HepG2 (cell line): ENCODE data around the gene C11orf42. TPM values are rescaled to one million over a fixed set of nuclear protein-coding genes. Genes with fewer than 3 reads are reported as not detected.

Source experiments
- FIP1L1 ChIP-seq: fragments of 200-400 bp; formaldehyde crosslinking; IDR thresholded peaks from 2 replicates; pipeline ENCODE4 v1.6.1; 2018; ENCODE audit warnings: low read depth, mild to moderate bottlenecking, low read length, moderate library complexity, borderline replicate concordance; ENCODE audit not compliant: insufficient read depth
- HCFC1 ChIP-seq: fragments of 150-350 bp; IDR thresholded peaks from 2 replicates; pipeline ENCODE4 v1.6.1; 2014; ENCODE audit warnings: low read depth, low read length
- MXD4 ChIP-seq: IDR thresholded peaks from 2 replicates; pipeline ENCODE4 v1.6.1; 2016; ENCODE audit warnings: mild to moderate bottlenecking, missing biosample characterization, missing genetic modification reagents
- MYC ChIP-seq: sonication (generic); formaldehyde crosslinking; IDR thresholded peaks from 2 replicates; pipeline ENCODE4 v1.9.0; 2021; ENCODE audit warnings: missing genetic modification reagents, borderline replicate concordance
- NFIB ChIP-seq: sonication (generic); formaldehyde crosslinking; IDR thresholded peaks from 2 replicates; pipeline ENCODE4 v1.9.0; 2021; ENCODE audit warnings: missing genetic modification reagents, mild to moderate bottlenecking, borderline replicate concordance
- NKX3-1 ChIP-seq: sonication (generic); formaldehyde crosslinking; IDR thresholded peaks from 2 replicates; pipeline ENCODE4 v1.5.0; 2020; ENCODE audit warnings: missing genetic modification reagents
- RXRA ChIP-seq: sonication (generic); formaldehyde crosslinking; IDR thresholded peaks from 2 replicates; pipeline ENCODE4 v1.5.1; 2020; ENCODE audit warnings: missing genetic modification reagents
- U2AF2 ChIP-seq: fragments of 200-400 bp; formaldehyde crosslinking; IDR thresholded peaks from 2 replicates; pipeline ENCODE4 v1.6.1; 2017; ENCODE audit warnings: low read depth, mild to moderate bottlenecking, low read length
- ZFP37 ChIP-seq: sonication (generic); formaldehyde crosslinking; IDR thresholded peaks from 2 replicates; pipeline ENCODE4 v1.4.0; 2020; ENCODE audit warnings: missing genetic modification reagents, borderline replicate concordance
- ZNF44 ChIP-seq: sonication (generic); formaldehyde crosslinking; IDR thresholded peaks from 2 replicates; pipeline ENCODE4 v1.5.1; 2020; ENCODE audit warnings: mild to moderate bottlenecking, missing genetic modification reagents
- ZNF451 ChIP-seq: sonication (generic); formaldehyde crosslinking; IDR thresholded peaks from 2 replicates; pipeline ENCODE4 v1.5.0; 2020; ENCODE audit warnings: mild to moderate bottlenecking, missing genetic modification reagents
- ZSCAN30 ChIP-seq: sonication (generic); formaldehyde crosslinking; IDR thresholded peaks from 2 replicates; pipeline ENCODE4 v1.5.0; 2020; ENCODE audit warnings: mild to moderate bottlenecking, missing genetic modification reagents
- polyA plus RNA-seq, 8 experiments: library from polyadenylated mRNA; depleted of rRNA in 3 of 8; stranded (reverse) in 7 of 8; unstranded in 1 of 8; fragments of >200 nt; fragmentation: Illumina TruSeq in 4 of 8; extraction: Trizol in 4 of 8; gene quantifications; 2 replicates each; pipeline versions ENCODE4 v1.2.1 to v1.2.3, GENCODE V29; 2011 to 2016; ENCODE audit warnings: low read depth in 4 of 8, missing spikeins in 1 of 8, mixed read lengths in 1 of 8; ENCODE audit not compliant: insufficient read depth in 1 of 8
- total RNA-seq, 5 experiments: library from RNA; depleted of rRNA; stranded (reverse); fragments of >200 nt; fragmentation: Illumina TruSeq; extraction: Trizol; gene quantifications; 2 replicates each; pipeline ENCODE4 v1.2.3, GENCODE V29; 2016; ENCODE audit warnings: low read depth in 1 of 5
- TF ChIP-seq, protein P1 (sequence below): sonication (generic); formaldehyde crosslinking; IDR thresholded peaks from 2 replicates; pipeline ENCODE4; 2020; ENCODE audit warnings: missing genetic modification reagents, mild to moderate bottlenecking, borderline replicate concordance
- TF ChIP-seq, protein P2 (sequence below): sonication (generic); formaldehyde crosslinking; IDR thresholded peaks from 2 replicates; pipeline ENCODE4 v1.4.0; 2020; ENCODE audit warnings: mild to moderate bottlenecking, missing genetic modification reagents
- TF ChIP-seq, protein P3 (sequence below): sonication (generic); formaldehyde crosslinking; IDR thresholded peaks from 2 replicates; pipeline ENCODE4 v1.8.0; 2023; ENCODE audit warnings: mild to moderate bottlenecking, missing genetic modification reagents
- TF ChIP-seq, protein P4 (sequence below): sonication (generic); formaldehyde crosslinking; IDR thresholded peaks from 2 replicates; pipeline ENCODE4 v1.4.0; 2020; ENCODE audit warnings: missing genetic modification reagents, borderline replicate concordance
- TF ChIP-seq, protein P5 (sequence below): sonication (generic); formaldehyde crosslinking; IDR thresholded peaks from 2 replicates; pipeline ENCODE4 v1.4.0; 2020; ENCODE audit warnings: missing genetic modification reagents
- TF ChIP-seq, protein P6 (sequence below): sonication (generic); formaldehyde crosslinking; IDR thresholded peaks from 2 replicates; pipeline ENCODE4 v1.4.0; 2020; ENCODE audit warnings: mild to moderate bottlenecking, missing genetic modification reagents

Gene C11orf42
- total and polyA plus RNA-seq, 2 of the 13 experiments (the other 11 are each of a cell fraction or from before 2014, with no cell fraction given) = not detected

DNA sequence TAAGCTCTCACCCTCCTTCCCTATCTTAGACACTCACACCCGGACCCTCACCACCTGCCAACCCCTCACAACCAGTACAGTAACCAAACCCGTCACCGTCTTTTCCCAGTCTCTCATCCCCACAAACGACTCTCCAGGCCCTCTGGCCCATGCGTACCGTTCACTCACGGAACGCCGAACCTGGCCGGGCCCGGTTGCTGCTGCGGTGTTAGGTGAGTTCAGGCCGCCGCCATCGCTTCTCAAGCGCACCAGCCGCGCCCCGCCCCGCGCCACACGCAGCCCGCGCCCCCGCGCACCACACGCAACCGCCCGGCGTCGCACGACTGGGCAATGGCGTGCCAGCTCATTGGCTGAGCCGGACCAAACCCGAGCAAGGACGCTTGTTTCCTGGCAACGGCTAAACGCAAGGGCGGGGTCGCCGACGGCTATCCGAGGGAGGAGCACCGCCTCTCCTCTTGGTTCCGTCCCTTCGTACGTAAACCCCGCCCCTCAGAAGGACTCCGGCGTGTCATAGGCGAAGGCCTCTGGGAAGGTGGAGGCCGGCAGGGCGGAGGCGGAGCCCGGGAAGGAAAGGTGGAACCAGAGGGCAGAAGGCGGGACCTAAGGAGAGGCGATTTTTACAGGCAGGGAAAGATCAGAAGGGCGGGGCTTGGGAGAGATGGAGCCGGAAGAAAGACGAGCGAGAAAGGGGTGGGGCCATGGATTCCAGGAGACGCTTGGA is 29.2 kb downstream of the C11orf42 start, which contains the start of gene FHIP1B (continued):
- TF ChIP-seq, protein P1, sequence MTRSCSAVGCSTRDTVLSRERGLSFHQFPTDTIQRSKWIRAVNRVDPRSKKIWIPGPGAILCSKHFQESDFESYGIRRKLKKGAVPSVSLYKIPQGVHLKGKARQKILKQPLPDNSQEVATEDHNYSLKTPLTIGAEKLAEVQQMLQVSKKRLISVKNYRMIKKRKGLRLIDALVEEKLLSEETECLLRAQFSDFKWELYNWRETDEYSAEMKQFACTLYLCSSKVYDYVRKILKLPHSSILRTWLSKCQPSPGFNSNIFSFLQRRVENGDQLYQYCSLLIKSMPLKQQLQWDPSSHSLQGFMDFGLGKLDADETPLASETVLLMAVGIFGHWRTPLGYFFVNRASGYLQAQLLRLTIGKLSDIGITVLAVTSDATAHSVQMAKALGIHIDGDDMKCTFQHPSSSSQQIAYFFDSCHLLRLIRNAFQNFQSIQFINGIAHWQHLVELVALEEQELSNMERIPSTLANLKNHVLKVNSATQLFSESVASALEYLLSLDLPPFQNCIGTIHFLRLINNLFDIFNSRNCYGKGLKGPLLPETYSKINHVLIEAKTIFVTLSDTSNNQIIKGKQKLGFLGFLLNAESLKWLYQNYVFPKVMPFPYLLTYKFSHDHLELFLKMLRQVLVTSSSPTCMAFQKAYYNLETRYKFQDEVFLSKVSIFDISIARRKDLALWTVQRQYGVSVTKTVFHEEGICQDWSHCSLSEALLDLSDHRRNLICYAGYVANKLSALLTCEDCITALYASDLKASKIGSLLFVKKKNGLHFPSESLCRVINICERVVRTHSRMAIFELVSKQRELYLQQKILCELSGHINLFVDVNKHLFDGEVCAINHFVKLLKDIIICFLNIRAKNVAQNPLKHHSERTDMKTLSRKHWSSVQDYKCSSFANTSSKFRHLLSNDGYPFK = no peak
- TF ChIP-seq, protein P2, sequence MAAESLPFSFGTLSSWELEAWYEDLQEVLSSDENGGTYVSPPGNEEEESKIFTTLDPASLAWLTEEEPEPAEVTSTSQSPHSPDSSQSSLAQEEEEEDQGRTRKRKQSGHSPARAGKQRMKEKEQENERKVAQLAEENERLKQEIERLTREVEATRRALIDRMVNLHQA = no peak
- TF ChIP-seq NFIB = no peak
- no peak for TF ChIP-seq ZNF451 (CRISPR knock-in tag)
- TF ChIP-seq, protein P3, sequence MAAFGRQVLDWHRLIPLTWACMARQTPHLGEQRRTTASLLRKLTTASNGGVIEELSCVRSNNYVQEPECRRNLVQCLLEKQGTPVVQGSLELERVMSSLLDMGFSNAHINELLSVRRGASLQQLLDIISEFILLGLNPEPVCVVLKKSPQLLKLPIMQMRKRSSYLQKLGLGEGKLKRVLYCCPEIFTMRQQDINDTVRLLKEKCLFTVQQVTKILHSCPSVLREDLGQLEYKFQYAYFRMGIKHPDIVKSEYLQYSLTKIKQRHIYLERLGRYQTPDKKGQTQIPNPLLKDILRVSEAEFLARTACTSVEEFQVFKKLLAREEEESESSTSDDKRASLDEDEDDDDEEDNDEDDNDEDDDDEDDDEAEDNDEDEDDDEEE (CRISPR knock-in tag) = no peak
- no peak for TF ChIP-seq FIP1L1
- TF ChIP-seq MYC (CRISPR knock-in tag) = peak; percentile 66; the same call in 1 of the 2 replicates
- no peak for TF ChIP-seq RXRA (CRISPR knock-in tag)
- TF ChIP-seq U2AF2 = no peak
- TF ChIP-seq ZNF44 (CRISPR knock-in tag) = no peak
- 0 out of 2 replicates have a peak, but pooled peaks have one; percentile 24 for TF ChIP-seq HCFC1
- TF ChIP-seq, protein P4, sequence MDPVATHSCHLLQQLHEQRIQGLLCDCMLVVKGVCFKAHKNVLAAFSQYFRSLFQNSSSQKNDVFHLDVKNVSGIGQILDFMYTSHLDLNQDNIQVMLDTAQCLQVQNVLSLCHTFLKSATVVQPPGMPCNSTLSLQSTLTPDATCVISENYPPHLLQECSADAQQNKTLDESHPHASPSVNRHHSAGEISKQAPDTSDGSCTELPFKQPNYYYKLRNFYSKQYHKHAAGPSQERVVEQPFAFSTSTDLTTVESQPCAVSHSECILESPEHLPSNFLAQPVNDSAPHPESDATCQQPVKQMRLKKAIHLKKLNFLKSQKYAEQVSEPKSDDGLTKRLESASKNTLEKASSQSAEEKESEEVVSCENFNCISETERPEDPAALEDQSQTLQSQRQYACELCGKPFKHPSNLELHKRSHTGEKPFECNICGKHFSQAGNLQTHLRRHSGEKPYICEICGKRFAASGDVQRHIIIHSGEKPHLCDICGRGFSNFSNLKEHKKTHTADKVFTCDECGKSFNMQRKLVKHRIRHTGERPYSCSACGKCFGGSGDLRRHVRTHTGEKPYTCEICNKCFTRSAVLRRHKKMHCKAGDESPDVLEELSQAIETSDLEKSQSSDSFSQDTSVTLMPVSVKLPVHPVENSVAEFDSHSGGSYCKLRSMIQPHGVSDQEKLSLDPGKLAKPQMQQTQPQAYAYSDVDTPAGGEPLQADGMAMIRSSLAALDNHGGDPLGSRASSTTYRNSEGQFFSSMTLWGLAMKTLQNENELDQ (CRISPR knock-in tag) = no peak
- TF ChIP-seq, protein P5, sequence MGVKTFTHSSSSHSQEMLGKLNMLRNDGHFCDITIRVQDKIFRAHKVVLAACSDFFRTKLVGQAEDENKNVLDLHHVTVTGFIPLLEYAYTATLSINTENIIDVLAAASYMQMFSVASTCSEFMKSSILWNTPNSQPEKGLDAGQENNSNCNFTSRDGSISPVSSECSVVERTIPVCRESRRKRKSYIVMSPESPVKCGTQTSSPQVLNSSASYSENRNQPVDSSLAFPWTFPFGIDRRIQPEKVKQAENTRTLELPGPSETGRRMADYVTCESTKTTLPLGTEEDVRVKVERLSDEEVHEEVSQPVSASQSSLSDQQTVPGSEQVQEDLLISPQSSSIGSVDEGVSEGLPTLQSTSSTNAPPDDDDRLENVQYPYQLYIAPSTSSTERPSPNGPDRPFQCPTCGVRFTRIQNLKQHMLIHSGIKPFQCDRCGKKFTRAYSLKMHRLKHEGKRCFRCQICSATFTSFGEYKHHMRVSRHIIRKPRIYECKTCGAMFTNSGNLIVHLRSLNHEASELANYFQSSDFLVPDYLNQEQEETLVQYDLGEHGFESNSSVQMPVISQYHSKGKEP = no peak
- TF ChIP-seq ZSCAN30 = no peak
- TF ChIP-seq MXD4 (CRISPR knock-in tag) = peak; percentile 82
- TF ChIP-seq, protein P6, sequence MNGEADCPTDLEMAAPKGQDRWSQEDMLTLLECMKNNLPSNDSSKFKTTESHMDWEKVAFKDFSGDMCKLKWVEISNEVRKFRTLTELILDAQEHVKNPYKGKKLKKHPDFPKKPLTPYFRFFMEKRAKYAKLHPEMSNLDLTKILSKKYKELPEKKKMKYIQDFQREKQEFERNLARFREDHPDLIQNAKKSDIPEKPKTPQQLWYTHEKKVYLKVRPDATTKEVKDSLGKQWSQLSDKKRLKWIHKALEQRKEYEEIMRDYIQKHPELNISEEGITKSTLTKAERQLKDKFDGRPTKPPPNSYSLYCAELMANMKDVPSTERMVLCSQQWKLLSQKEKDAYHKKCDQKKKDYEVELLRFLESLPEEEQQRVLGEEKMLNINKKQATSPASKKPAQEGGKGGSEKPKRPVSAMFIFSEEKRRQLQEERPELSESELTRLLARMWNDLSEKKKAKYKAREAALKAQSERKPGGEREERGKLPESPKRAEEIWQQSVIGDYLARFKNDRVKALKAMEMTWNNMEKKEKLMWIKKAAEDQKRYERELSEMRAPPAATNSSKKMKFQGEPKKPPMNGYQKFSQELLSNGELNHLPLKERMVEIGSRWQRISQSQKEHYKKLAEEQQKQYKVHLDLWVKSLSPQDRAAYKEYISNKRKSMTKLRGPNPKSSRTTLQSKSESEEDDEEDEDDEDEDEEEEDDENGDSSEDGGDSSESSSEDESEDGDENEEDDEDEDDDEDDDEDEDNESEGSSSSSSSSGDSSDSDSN (CRISPR knock-in tag) = peak; percentile 35; the same call in 1 of the 2 replicates
- TF ChIP-seq NKX3-1 (CRISPR knock-in tag) = no peak
- TF ChIP-seq ZFP37 = no peak
